Retina (tissue), 1 donor: ENCODE results near the gene CDH4.

ENCODE experiments used
- DNase-seq: peaks from one replicate; pipeline ENCODE4 v3.0.0-alpha.2; 2016

Gene CDH4

DNA sequence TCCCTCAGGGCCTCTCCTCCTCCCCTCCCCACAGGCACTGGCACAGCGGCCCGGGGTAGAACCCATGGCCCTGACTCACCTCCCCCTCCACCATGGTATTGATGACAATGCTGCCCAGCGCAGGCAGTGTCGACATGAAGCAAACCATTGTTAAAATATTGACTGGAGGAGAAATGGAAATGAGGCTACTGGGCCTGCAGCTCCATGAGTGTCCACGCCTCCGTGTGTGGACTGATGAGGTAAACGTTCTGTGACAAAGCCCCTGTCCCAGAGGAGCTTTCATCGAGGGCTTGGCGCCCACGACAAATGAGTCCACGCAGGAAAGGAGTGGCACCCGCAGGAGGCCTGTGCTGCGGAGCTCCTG is 410.9 kb downstream of the CDH4 start:
- DNase-seq: peak; percentile 15

DNA sequence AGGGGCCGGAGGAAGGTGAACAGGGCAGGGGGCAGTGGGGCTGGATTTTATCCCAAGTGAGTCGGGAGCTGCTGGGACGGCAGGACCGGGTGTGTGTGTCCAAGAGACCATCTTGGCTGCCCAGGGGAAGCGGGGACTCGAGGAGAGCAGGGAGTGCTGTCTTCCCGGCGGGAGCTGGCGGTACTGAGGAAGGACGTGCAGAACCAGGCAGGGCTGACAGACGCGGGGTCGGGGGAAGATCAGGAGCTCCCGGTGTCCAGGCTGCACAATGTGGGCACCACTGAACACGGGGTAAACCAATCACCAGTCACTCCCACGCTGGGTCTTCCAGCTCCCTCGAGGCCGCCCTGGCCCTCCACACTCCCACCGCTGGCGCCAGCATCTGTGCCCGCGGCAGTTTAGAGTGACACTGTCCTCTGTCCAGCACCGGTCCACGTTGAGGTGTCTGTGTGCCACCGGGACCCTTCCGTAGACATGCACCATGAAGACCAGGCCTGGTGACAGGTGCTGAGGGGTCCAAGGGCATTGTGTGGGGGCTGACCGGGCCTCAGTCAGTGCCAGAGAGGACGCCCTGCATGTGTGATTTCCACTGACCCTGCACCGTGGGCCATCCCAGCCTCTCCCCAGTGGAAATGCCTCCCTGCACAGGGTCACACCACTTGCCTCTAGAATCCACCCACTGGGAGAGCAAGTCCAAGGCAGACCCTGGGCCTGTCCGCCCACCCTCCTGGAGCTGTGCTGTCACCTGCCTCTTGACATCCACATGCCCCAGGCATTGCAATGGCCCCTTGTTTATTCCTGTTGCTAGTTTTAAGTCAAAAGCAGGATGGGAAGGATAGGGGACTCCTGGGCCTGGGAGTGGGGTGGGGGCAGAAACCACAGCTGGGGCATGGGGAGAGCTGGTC is 411.7 kb downstream of the CDH4 start:
- peak; percentile 5 for DNase-seq

DNA sequence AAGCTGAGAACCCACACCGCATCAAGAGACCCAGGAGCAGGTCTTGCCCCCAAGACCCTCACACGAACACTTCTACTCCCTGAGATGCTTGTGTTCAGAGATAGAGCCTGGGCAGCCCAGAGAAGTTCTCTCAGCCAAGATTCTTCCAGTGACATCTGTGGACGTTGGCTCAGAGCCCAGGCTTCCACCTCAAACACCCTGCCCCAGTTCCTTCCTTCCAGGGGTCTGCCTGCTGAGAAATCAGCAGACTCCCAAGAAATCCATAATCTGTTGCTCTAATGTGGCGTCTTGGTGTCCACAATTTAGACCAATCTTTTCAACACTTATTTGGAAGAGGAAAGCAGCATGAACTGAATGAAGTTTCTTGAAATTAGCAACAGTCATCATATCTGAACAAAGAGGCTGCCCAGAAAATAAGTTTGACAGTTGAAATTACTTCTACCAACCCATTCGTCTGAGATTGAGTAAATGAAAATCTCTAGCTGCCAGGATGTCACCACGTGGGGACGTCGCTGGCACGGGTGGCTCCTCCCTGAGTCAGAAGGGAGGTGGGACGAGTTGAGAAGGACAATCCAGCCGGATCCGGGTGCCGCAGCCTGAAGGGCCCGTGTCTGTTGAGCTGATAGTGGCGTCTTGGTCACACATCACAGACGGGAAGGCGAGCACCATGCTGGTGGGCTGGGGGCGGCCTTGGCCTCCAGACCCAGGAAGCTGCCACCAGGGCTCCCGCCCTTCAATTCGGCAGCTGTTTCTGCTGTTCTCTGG is 412.7 kb downstream of the CDH4 start:
- peak; percentile 12 for DNase-seq

GRCh38 chr20:61665528-61666470 is 413.7 kb downstream of the CDH4 start:
- peak; percentile 30 for DNase-seq

- no peak for DNase-seq
Measured at GRCh38 chr20:61666471-61666832, 414.4 kb downstream of the CDH4 start.

DNA sequence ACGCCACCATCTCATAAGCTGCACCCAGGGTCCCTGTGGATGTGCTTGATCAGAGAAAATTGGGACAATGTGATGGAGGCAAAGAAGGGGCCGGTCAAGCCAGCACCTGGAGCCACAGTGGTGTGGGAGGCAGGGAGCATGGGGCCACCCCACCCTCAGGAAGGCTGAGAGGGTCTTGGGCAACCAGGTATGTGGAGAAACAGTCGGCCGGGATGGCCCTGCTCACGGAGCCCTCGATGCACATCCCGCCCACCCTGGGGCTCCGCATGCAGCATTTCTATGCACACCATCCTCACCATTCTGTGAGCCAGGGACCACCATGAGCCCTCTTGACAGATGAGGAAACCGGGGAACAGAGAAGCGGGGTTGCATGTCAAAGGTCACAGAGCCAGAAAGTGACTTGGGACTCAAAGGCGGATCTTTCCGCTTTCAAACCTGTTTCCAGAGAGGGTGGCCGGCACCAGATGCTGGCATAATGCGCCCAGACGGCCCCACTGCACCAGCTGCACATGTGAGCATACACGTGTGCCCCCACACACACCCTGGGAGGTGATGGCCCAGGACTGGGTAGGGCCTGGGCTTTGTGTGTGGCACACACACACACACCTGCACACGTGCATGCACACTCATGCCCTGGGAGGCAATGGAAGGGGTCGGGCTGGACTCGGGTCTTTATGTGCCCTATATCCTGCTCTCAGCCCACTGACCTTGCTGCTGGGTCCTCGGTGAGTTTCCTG is 415.2 kb downstream of the CDH4 start:
- DNase-seq: no peak

DNA sequence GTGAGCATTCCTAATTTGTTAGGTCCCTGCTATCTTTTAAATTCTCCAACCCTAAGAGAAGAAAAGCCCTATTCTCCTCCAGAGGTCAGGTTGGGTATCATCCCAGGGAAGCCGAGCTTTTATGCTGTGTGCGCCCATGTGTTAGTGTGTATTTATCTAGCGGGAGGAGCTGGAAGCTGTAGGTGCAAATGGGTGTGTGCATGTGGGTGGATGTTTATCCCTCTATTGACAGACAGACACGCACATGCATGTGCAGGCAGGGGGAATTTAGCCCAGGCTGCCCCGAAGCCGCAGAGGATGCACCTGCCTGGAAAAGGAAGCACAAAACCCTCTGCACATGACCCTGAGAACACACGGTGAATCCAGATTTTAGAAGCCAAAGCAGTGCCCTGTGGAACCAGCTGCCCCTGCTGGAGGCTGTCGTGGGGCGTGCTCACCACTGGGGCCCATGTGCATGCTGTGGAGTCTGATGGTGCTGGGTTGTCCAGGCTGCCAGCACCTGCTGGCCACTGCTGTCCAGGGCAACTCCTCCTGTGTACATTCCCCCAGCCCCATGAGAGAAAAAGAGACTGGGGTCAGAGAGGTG is 416.1 kb downstream of the CDH4 start:
- no peak for DNase-seq

DNA sequence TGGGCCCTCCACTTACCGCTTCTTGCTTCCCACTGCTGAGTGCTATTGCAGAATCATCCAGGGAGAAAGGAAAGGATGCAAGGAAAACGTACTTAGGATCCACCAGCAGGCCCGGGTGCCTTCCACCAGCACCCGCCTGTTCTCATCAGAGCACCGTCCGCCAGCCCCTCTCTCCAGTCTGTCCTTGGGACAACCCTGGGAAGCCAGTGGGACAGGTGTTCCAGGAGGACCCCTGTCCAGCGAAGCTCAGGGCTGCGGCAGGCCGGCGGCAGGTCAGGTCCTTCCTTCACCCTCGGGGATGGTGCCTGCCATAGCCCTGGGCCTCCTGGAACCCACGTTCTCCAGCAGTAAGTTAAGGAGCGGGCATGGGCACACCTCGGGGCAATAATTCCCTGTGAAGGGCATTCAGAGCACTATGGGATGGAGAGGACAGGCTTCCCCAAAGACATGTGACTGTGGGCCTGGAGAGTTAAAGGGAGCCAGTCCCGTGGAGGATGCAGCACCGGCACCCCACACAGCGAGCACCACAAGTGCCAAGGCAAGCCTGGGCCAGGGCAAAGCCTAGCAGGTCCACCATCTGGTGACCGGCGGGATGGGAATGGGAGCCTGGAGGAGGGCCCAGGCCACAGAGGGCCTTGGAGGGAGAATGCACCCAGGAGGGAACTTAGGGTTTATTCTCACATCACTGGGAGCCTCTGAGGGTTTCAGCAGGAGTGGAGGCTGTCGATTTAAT is 416.9 kb downstream of the CDH4 start:
- DNase-seq: no peak

GRCh38 chr20:61670274-61670673 is 418.2 kb downstream of the CDH4 start:
- no peak for DNase-seq

DNA sequence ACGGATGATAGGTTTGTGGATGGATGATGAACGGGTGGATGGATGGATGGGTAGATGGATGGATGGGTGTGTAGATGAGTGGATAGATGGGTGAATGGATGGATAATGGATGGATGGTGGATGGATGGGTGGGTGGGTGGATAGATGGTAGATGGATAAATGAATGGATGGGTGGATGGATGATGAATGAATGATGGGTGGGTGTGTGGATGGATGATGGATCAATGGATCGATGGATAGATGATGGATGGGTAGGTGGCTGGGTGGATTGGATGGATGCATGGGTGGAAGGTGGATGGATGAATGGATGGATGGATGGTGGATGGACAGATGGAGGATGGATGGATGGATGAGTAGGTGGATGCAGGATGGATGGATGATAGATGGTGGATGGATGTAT is 419.5 kb downstream of the CDH4 start:
- DNase-seq: no peak

DNA sequence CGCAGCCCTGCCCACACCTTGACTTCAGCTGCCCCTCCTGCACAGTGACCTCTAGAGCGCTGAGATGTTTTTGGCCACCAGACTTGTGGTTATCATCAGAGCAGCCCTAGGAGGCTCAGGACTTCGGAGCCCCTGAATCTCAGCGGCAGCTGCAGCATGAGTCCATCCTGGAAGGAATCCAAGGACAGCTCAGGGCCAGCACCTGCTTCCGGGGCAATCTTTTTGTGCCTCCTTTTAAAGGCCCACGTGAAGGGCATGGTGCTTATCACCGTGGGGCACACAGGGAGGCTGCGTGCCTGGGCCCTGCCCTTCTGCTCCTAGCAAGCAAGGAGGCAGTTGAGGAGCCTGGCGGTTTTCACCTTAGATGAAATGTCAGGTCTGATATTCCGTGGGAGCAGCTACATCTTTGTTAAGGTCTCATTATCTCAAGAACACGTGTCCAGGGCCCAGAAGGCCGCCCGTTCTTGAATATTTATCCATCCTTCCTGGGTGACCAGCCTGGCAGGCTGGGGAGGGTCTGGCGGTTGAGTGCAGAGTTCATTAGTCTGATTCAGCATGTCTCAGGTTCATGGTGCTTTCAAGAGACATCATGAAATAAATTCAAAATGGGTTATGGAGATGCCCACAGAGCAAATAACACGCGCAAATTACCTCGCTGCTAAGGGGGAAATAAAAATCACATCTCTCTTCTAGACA is 421.2 kb downstream of the CDH4 start:
- no peak for DNase-seq

DNA sequence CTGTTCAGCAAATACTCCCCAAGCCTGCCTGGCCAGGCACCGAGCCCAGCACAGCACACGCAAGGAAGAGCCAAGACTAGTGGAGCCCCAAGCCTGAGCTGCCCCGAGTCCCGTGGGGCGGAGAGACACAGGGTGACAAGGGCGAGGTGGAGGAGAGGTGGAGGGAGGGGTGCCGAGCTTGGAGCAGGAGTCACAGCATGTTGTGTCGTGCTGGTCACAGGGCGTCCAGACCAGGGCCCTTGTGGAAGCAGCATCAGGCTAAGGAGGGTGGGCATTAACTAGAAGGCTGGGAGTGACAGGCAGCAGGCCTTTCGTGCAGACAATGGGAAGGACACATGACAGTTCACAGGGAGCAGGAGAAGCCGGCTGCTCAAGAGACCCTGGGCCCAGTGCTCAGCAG is 422.1 kb downstream of the CDH4 start:
- DNase-seq: no peak

GRCh38 chr20:61674688-61675087 is 422.6 kb downstream of the CDH4 start:
- DNase-seq: no peak

- no peak for DNase-seq
Measured at GRCh38 chr20:61677928-61678327, 425.9 kb downstream of the CDH4 start.

GRCh38 chr20:61678437-61678836 is 426.4 kb downstream of the CDH4 start:
- DNase-seq: no peak

GRCh38 chr20:61679473-61679872 is 427.4 kb downstream of the CDH4 start:
- DNase-seq: no peak

- DNase-seq: no peak
Measured at GRCh38 chr20:61680096-61680495, 428.0 kb downstream of the CDH4 start.

DNA sequence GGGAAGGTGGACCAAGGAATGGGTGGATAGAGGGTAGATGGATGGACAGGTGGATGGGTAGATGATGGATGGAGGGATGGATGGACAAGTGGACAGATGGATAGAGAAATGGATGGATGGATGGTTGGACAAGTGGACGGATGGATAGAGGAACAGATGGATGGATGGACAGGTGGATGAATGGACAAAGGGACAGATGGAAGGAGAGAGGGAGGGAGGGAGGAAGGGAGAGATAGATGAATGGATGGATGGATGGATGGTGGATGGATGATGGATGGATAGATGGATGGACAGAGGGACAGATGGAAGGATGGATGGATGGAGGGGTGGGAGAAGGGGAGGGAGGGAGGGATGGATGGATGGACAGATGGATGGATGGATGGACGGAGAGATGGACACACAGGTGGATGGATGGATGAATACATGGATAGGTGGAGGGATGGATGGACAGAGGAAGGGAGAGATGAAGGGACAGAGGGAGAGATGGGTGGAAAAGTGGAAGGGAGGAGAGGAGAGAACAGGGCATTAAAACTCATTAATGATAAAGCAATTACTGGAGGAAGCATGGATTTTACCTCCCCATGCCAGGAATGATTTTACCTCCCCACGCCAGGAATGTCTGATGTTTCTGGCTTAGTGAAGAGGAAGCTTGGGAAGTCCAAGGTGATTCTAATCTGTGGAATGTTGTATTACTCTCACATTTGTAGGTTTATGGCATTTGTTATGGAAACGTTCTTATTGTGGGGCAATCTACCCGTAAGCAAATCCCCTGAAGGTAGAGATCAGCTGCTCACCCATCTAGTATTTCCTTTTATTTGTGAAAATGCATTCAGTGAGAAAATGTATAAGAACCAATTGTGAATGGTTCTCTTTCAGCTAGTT is 430.3 kb downstream of the CDH4 start:
- no peak for DNase-seq

DNA sequence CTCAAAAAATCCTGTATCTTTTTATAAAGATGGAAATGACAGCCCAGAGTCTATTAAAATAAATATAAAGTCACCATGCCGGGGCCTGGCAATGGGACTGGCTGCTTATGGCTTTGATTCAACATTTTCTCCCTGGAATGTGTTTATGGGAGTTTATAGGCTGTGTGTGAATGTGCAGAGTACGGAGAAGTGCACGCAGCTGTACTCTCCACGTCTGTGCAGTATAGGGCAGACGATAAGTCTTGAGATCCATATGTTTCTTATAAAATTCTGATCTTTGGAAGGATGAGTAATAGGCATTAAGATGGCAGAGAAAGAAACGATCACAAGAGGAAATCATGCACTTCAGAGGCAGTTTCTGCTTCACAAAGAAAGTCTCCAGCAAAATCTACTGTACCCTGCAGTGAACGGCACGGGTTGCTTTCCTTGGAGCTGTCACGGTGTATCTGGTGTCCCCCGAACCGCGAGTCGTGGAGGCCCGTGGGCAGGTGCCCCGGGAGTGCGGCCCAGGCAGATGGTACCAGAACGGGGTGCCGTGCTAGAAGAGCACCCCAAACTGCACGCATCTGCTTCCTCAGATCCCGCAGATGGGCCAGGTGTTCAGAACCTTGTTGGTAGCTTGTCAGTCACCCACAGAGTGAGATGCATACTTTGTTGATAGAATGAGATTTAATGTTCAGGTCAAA is 431.1 kb downstream of the CDH4 start:
- DNase-seq: no peak
